DOHH2 (cell line): ENCODE data around the gene DYRK1A.

ENCODE experiments used
- EZH2phosphoT487 ChIP-seq: fragments of 200-600 bp; sonication (generic); IDR thresholded peaks from 2 replicates; pipeline ENCODE4 v1.6.1; 2017; ENCODE audit warnings: borderline replicate concordance, mild to moderate bottlenecking, antibody characterized with exemption, low read length, moderate library complexity, mixed read lengths
- TF ChIP-seq, protein P1 (sequence below): fragments of 200-600 bp; sonication (generic); IDR thresholded peaks from one replicate; pipeline ENCODE4 v1.5.1; 2014; ENCODE audit warnings: antibody characterized with exemption, mild to moderate bottlenecking, low read depth, low read length; ENCODE audit not compliant: poor library complexity, severe bottlenecking

DNA sequence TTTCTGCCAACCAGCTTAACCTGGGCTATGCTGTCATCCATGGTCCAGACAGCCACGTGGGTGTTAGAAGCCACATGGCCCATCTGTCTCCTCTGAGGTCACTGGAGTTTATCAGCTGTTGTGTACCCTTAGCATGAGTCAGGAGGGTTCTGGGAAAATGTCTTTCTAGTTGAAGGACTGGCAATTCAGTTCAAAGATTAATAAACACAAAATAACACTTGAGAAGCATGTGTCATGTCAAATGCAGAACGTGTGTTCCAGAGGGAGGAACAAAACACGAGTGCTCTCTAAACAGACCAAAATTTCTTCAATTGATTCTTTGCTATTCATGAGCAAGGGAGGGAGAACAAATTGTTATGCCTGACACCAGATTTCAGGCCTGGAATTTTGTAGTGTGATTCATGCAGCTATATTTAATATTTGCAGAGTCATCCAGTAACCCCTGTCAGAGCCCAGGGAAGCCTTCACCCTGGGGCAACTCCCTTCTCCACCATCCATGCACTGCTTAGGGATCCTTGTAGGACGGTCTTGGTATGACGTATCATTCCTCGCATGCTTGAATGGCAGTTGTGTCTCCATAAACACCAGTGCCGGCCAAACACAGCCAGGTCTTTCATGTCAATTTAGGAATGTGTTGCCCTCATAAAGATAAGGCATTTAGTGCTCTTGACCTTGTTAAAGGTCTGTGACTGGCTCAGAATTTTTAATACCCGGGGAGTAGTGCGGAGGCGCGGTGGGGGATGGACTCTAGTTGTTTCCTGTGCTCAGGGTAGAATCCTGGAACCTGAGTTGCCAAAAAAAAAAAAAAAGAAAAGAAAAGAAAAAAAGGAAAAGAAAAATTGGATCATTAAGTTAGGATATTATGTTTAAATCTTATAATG, 27.7 kb upstream of the DYRK1A start:
- TF ChIP-seq, protein P1, sequence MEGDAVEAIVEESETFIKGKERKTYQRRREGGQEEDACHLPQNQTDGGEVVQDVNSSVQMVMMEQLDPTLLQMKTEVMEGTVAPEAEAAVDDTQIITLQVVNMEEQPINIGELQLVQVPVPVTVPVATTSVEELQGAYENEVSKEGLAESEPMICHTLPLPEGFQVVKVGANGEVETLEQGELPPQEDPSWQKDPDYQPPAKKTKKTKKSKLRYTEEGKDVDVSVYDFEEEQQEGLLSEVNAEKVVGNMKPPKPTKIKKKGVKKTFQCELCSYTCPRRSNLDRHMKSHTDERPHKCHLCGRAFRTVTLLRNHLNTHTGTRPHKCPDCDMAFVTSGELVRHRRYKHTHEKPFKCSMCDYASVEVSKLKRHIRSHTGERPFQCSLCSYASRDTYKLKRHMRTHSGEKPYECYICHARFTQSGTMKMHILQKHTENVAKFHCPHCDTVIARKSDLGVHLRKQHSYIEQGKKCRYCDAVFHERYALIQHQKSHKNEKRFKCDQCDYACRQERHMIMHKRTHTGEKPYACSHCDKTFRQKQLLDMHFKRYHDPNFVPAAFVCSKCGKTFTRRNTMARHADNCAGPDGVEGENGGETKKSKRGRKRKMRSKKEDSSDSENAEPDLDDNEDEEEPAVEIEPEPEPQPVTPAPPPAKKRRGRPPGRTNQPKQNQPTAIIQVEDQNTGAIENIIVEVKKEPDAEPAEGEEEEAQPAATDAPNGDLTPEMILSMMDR: no peak
- TF ChIP-seq EZH2phosphoT487: no peak
